GM15510 (cell line): ENCODE results near the gene MBL2.

Experiments
- POLR2A ChIP-seq: IDR thresholded peaks from 3 replicates; pipeline ENCODE4 v1.6.1; 2011; ENCODE audit warnings: borderline replicate concordance; ENCODE audit not compliant: insufficient read length; ENCODE audit errors: extremely low read depth

MBL2 gene

DNA sequence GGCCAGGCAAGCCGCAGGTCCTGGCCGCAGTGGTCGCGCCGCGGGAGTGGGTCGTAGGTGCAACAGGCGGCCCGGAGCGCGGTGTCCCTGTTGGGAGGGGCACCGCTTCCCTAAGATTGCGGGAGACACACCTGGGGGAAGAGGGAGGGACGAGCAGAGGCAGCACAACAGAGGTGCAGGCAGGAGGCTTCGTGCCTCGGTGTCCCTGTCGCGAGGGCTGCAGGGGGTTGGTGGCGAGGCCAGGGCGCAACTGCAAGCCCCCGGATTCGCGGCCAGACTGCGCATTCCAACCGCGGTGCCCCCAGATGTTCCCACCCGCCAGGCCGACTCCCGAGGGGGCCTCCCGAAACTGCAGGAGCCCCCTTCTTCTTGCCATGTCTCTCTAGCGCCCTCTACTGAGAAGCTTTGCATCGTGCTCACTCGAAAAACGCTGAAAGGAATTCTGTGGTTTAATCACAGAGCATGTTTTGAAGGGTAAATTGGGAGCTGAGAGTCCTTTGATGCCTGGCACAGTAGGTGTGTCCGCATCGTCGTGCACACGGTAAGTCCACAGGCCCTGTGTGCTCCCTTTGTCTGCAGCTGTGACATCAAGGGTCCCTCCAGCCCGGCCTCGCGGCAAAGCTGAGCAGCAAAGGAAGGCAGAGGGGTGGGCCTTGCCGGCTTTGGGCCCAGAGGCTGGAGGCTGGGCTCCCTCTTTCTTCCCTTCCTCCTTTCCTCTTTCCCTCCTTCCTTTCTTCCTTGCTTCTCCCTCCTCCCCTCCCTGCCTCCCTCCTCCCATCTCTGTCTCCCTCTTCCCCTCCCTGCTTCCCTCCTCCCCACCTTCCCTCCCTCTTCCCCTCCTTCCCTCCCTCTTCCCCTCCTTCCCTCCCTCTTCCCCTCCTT lies 6.2 kb upstream of the MBL2 start:
- no peak for TF ChIP-seq POLR2A

DNA sequence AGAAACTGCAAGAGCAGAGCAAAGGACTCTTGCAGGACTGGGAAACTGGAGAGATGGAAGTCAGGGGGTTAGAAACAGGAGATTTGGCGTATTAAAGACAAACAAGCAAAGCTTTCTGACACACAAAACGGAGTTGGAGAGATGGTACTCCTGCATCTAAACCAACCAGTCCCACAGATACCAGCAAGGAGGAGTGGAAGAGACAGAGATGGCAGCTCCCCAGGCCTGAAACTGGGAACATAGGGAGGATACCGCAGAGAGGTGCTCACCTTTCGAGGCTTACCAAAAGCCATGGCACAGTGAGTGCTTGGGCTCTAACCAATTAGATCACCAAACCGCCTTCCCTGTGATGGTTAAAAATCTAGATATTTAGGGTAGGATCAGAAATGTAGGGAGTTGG lies 4.8 kb upstream of the MBL2 start:
- TF ChIP-seq POLR2A: no peak

DNA sequence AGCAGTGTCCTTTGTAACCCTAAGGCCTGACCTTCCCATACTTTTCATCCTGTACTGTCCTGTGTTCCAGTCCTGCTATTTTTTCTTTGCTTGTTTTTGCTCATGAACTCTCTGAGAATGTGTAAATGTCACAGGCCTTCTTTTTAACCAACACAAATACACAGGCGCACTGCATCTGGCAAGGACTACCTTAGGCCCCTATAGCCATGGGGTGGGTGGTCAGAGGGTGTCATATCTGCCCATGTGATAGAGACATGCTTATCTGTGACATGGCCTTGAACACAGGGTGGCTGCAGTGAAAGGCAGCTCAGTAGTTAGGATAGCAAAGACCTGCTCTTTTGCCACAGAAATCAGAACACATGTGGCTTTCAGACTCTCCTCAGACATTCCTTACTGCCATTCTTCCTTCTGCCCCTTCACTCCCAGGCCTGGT lies 3.9 kb upstream of the MBL2 start:
- no peak for TF ChIP-seq POLR2A

GRCh38 chr10:52775132-52775647 lies 2.6 kb upstream of the MBL2 start:
- no peak for TF ChIP-seq POLR2A

GRCh38 chr10:52774600-52775106 lies 2.1 kb upstream of the MBL2 start:
- TF ChIP-seq POLR2A: no peak

GRCh38 chr10:52774182-52774581 lies 1.6 kb upstream of the MBL2 start:
- TF ChIP-seq POLR2A: no peak

- no peak for TF ChIP-seq POLR2A
Observed at GRCh38 chr10:52771534-52772445, 794 bp downstream of the MBL2 start.

- TF ChIP-seq POLR2A: no peak
Observed at GRCh38 chr10:52770904-52771303, 1.7 kb downstream of the MBL2 start.

DNA sequence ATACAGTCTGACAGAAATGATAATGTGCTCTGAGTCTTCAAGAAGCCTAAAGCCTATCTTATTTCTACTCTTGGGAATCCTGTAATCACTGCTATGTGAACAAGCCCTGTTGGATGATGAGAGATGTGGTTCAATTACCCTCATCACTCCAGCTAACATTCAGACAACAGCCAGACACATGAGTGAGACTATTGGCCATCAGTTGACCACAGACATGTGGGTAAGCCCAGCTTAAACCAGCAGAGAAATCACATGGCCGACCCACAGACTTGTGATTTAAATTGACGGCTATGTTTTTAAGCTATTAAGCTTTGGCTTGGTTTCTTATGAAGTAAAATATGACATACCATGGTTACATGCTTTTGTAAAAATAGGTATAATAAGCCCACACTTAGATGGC lies 2.6 kb downstream of the MBL2 start:
- no peak for TF ChIP-seq POLR2A

DNA sequence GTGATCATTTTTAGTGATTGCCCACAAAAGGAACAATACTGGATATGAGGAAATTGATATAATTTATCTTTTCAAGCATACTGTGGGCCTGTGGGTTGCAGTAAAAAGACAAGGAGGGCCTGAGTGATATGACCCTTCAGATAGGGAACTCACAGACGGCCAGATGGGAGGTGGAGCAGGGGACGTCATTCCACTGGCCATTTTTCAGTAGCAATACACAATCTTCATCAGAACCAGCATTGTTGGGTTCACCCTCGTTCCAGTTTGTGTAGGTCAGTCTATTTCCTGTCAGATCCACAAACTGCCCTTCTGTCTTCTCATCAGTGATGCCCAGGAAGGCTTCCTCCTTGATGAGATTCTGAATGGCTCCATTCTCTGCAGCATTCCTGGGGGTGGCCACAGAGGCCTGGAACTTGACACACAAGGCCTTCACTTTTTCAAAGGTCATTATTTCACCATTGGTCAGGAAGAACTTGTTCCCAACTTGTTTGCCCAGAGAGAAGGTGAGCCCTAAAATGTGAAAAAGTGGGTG lies 4.5 kb downstream of the MBL2 start:
- no peak for TF ChIP-seq POLR2A

- TF ChIP-seq POLR2A: no peak
Observed at GRCh38 chr10:52762088-52762487, 10.5 kb downstream of the MBL2 start.

GRCh38 chr10:52759154-52759553 lies 13.4 kb downstream of the MBL2 start:
- no peak for TF ChIP-seq POLR2A

DNA sequence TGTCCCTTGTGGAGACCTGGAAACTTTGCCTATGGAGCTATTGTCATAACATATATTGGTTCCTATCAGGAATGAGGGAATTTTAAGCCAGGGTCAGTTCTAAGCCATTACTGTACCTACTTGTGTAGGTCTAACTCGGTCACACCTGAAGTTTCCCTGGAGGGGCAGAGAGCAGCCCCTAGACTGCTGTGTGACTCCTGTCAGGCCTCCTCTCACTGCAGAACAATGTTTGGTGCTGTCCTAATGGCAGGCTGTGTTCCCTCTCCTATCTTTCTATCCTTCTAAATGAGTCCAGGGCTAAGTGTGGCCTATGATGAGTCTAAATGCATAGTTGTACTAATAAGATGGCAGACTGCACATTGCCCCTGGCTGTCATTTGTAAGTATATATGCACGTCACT lies 14.2 kb downstream of the MBL2 start:
- TF ChIP-seq POLR2A: no peak

- no peak for TF ChIP-seq POLR2A
Observed at GRCh38 chr10:52757773-52758172, 14.8 kb downstream of the MBL2 start.

DNA sequence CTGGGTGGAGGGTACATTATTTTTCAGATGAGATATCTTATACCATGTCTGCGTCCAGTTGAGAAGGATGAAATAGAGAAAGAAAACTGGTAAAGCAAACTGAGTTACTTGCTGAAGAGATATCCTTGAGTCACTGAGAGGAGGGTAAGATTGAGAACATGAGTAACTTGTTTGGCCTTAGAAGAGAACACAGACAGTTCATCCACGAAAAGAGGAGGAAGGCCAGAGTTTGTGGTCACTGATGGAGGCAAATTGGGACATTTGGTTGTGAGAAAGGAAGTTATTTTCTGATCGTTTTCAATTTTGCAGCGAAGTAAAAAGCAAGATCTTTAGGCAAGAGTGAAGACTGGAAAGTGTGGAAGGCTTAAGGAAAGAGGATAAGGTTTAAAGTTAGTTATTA lies 15.6 kb downstream of the MBL2 start:
- TF ChIP-seq POLR2A: no peak
